Measurements from ENCODE around the gene SLX4.

DNA sequence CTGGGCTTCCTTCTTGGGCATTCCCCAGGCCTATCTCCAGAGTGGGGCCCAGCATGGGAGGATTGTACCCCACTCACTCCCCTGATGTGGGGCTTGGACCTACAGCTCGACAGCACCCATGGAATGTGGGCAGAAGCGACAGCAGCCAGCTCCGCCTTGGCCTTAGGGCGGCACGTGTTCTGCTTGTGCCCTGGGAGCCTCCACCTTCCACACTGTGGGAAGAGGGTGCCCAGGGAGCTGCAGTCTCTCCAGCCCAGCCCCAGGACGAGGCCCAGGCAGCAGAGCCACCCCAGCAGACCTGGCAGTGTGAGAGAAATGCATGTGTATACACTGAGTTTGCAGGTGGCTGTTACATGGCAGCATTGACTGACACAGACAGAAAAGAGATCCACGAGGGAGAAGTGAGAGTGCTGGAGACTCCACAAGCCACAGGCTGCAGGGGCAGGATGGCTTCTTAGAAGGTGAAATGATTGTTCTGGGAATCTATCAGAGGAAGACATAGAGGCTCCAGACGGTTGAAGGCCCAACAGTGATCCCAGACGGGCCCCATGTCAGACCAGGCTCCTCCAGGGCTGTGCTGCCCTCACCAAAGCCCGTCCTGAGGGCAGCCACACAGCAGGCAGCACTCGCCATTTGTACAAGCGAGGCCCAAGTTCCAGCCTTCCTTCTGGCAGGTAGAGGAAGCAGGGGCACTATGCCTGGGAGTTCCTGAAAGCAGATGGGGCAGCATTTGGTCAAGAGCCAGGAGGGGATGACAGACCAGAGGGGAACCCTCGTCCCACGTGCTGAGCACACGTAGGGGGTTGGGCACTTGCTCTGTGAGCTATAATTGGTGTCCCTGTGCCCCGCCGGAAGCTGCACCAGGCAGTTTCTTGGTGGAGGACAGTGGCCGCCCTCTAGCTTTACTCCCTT is 40.3 kb upstream of the SLX4 start:
- no peak for TF ChIP-seq POLR2A (IDR thresholded peaks at IDR 0.05; ENCODE audit: borderline replicate concordance, extremely low read depth, insufficient read depth, insufficient read length)
- TF ChIP-seq, protein P1, sequence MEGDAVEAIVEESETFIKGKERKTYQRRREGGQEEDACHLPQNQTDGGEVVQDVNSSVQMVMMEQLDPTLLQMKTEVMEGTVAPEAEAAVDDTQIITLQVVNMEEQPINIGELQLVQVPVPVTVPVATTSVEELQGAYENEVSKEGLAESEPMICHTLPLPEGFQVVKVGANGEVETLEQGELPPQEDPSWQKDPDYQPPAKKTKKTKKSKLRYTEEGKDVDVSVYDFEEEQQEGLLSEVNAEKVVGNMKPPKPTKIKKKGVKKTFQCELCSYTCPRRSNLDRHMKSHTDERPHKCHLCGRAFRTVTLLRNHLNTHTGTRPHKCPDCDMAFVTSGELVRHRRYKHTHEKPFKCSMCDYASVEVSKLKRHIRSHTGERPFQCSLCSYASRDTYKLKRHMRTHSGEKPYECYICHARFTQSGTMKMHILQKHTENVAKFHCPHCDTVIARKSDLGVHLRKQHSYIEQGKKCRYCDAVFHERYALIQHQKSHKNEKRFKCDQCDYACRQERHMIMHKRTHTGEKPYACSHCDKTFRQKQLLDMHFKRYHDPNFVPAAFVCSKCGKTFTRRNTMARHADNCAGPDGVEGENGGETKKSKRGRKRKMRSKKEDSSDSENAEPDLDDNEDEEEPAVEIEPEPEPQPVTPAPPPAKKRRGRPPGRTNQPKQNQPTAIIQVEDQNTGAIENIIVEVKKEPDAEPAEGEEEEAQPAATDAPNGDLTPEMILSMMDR (IDR thresholded peaks at IDR 0.05 in 2 of 3, conservative IDR thresholded peaks at IDR 0.05 in 1 of 3; ENCODE audit: borderline replicate concordance in 1 of 3, insufficient read depth in 1 of 3, low read depth in 2 of 3, low read length in 2 of 3): no peak
- TF ChIP-seq, protein P2, sequence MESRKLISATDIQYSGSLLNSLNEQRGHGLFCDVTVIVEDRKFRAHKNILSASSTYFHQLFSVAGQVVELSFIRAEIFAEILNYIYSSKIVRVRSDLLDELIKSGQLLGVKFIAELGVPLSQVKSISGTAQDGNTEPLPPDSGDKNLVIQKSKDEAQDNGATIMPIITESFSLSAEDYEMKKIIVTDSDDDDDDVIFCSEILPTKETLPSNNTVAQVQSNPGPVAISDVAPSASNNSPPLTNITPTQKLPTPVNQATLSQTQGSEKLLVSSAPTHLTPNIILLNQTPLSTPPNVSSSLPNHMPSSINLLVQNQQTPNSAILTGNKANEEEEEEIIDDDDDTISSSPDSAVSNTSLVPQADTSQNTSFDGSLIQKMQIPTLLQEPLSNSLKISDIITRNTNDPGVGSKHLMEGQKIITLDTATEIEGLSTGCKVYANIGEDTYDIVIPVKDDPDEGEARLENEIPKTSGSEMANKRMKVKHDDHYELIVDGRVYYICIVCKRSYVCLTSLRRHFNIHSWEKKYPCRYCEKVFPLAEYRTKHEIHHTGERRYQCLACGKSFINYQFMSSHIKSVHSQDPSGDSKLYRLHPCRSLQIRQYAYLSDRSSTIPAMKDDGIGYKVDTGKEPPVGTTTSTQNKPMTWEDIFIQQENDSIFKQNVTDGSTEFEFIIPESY (IDR thresholded peaks at IDR 0.05; ENCODE audit: extremely low read depth, insufficient replicate concordance, low read length): no peak
- TF ChIP-seq RAD21 (IDR thresholded peaks at IDR 0.05; ENCODE audit: low read depth): no peak
- no peak for TF ChIP-seq POLR2AphosphoS5 (IDR thresholded peaks at IDR 0.05; ENCODE audit: low read depth, low read length)
- TF ChIP-seq TCF7L2 (IDR thresholded peaks at IDR 0.05; ENCODE audit: borderline replicate concordance, extremely low read depth, insufficient read depth, insufficient read length): no peak
